Measurements from ENCODE around the gene NHSL1. TPM values are rescaled to one million over a fixed set of nuclear protein-coding genes. Genes with fewer than 3 reads are reported as not detected.

The NHSL1 gene
- polyA plus RNA-seq, 3 donors: 0.06 to 2.8 (median 0.51) TPM

DNA sequence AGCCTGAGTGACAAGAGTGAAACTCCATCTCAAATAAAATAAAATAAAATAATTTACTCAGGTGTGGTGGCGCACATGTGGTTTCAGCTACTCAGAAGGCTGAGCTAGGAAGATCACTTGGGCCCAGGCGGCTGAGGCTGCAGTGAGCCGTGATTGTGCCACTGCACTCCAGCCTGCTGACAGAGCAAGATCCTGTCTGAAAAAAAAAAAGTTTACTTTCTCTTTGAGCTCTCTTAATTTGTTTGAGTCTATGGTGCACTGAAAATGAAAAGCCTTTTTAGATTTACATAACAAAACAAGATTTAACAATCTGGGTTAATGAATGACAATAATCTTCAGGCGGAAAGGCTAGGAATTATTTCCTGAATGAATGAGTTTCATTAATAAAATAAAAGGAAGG lies 23.3 kb upstream of the NHSL1 start:
- no peak overlapping the region for H3K9ac ChIP-seq (ENCODE audit: insufficient read depth, low read length, poor library complexity, severe bottlenecking)
- WGBS (ENCODE audit: insufficient coverage): 73% methylated on average over 3 of the region's 4 CpGs
- H3K27ac ChIP-seq (ENCODE audit: low read depth in 1 of 2, low read length in 2 of 2): no peak overlapping the region
- H3K4me2 ChIP-seq (replicated peaks; ENCODE audit: extremely low read depth, low read length, poor library complexity, severe bottlenecking): no peak overlapping the region
- H3K9me3 ChIP-seq (replicated peaks in 1 of 2; ENCODE audit: control insufficient read depth in 1 of 2, insufficient read depth in 1 of 2, low read length in 2 of 2): no peaks in the 10 kb centered on the region
- H3K27me3 ChIP-seq (ENCODE audit: control insufficient read depth in 2 of 2, insufficient read depth in 2 of 2, low read length in 2 of 2): no peaks in the 10 kb centered on the region
- peak overlapping the region in 1 of 7 donors; percentile 27 for H3K27ac Mint-ChIP-seq
- TF ChIP-seq, protein P1, sequence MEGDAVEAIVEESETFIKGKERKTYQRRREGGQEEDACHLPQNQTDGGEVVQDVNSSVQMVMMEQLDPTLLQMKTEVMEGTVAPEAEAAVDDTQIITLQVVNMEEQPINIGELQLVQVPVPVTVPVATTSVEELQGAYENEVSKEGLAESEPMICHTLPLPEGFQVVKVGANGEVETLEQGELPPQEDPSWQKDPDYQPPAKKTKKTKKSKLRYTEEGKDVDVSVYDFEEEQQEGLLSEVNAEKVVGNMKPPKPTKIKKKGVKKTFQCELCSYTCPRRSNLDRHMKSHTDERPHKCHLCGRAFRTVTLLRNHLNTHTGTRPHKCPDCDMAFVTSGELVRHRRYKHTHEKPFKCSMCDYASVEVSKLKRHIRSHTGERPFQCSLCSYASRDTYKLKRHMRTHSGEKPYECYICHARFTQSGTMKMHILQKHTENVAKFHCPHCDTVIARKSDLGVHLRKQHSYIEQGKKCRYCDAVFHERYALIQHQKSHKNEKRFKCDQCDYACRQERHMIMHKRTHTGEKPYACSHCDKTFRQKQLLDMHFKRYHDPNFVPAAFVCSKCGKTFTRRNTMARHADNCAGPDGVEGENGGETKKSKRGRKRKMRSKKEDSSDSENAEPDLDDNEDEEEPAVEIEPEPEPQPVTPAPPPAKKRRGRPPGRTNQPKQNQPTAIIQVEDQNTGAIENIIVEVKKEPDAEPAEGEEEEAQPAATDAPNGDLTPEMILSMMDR (IDR thresholded peaks at IDR 0.05): no peak
- no peak overlapping the region for H2AFZ ChIP-seq (ENCODE audit: insufficient read depth, low read depth, low read length, poor library complexity, severe bottlenecking)
- no peaks in the 10 kb centered on the region for H3K36me3 ChIP-seq (replicated peaks in 1 of 2; ENCODE audit: control insufficient read depth in 1 of 2, insufficient read depth in 2 of 2, low read length in 2 of 2)
- no peaks in the 10 kb centered on the region for H3K36me3 Mint-ChIP-seq
- peaks cover 0 to 6% (median 2%) of the 10 kb centered on the region in 3 donors for H3K27me3 Mint-ChIP-seq (ENCODE audit: low read depth in 3 of 3)
- no peak overlapping the region for H3K4me3 ChIP-seq (replicated peaks in 1 of 3; ENCODE audit: low read depth in 2 of 3, low read length in 3 of 3)
- no peaks in the 10 kb centered on the region for H3K79me2 ChIP-seq (ENCODE audit: insufficient read depth, low read length)
- no peaks in the 10 kb centered on the region for H4K20me1 ChIP-seq (ENCODE audit: insufficient read depth, low read length)
- DNase-seq: no peak
- H3K4me3 Mint-ChIP-seq: no peak overlapping the region
- peaks cover 0 to 3% (median 0%) of the 10 kb centered on the region in 7 donors for H3K9me3 Mint-ChIP-seq
- intact Hi-C loops (cut with micrococcal nuclease): no loop called here
- peaks cover 17 to 21% of the 10 kb centered on the region in 2 donors for H3K4me1 ChIP-seq (ENCODE audit: control insufficient read depth in 1 of 2, insufficient read depth in 2 of 2, low read length in 2 of 2)
- peaks cover 18% of the 10 kb centered on the region for H3K4me1 Mint-ChIP-seq

- Mint-ChIP-seq H3K9me3 (peaks cover 0 to 3% (median 0%) of the 10 kb centered on the region in 7 donors), H3K36me3 (no peaks in the 10 kb centered on the region), H3K27ac (peak overlapping the region; percentile 46 to 91 (median 87)), H3K4me3 (peak overlapping the region; percentile 45 to 83), H3K27me3 (ENCODE audit: low read depth in 3 of 3) (peaks cover 0 to 6% (median 0%) of the 10 kb centered on the region in 3 donors), H3K4me1 (peaks cover 18% of the 10 kb centered on the region)
- Histone ChIP-seq H3K9me3 (replicated peaks in 1 of 2; ENCODE audit: control insufficient read depth in 1 of 2, insufficient read depth in 1 of 2, low read length in 2 of 2) (no peaks in the 10 kb centered on the region), H2AFZ (ENCODE audit: insufficient read depth, low read depth, low read length, poor library complexity, severe bottlenecking) (peak overlapping the region; percentile 48), H3K4me2 (replicated peaks; ENCODE audit: extremely low read depth, low read length, poor library complexity, severe bottlenecking) (peak overlapping the region; percentile 55), H3K9ac (ENCODE audit: insufficient read depth, low read length, poor library complexity, severe bottlenecking) (peak overlapping the region; percentile 20), H3K27ac (ENCODE audit: low read depth in 1 of 2, low read length in 2 of 2) (peak overlapping the region; percentile 4 to 46), H3K27me3 (ENCODE audit: control insufficient read depth in 2 of 2, insufficient read depth in 2 of 2, low read length in 2 of 2) (no peaks in the 10 kb centered on the region), H4K20me1 (ENCODE audit: insufficient read depth, low read length) (no peaks in the 10 kb centered on the region), H3K4me1 (ENCODE audit: control insufficient read depth in 1 of 2, insufficient read depth in 2 of 2, low read length in 2 of 2) (peaks cover 17 to 21% of the 10 kb centered on the region in 2 donors), H3K79me2 (ENCODE audit: insufficient read depth, low read length) (no peaks in the 10 kb centered on the region), H3K4me3 (replicated peaks in 1 of 3; ENCODE audit: low read depth in 2 of 3, low read length in 3 of 3) (peak overlapping the region in 2 of 3 experiments; percentile 23 to 44), H3K36me3 (replicated peaks in 1 of 2; ENCODE audit: control insufficient read depth in 1 of 2, insufficient read depth in 2 of 2, low read length in 2 of 2) (no peaks in the 10 kb centered on the region)
- TF ChIP-seq, protein P1 (IDR thresholded peaks at IDR 0.05): no peak
- intact Hi-C loops (cut with micrococcal nuclease): no loop called here
- 0% methylated on average over 4 of the region's 5 CpGs for WGBS (ENCODE audit: insufficient coverage)
- DNase-seq: peak; percentile 43 to 61 (median 59)
These were observed 22.5 kb upstream of the NHSL1 start for GRCh38 chr6:138521790-138522189.
